Activated gamma-delta T cell treated with anti-CD3 and anti-CD28 coated beads, Interleukin-2, amount 50 U/mL, for 16 hours (primary cell): Measurements from ENCODE around the gene OXER1.
"Not testable (repeated sequence)": the region's sequence is repeated elsewhere in the genome, so short reads cannot be mapped to it uniquely, and the experiment has no call there.

Experiments
- DNase-seq: peaks from one replicate; pipeline ENCODE4 v3.0.0-alpha.2; 2020; ENCODE audit warnings: low read depth

OXER1 gene

DNA sequence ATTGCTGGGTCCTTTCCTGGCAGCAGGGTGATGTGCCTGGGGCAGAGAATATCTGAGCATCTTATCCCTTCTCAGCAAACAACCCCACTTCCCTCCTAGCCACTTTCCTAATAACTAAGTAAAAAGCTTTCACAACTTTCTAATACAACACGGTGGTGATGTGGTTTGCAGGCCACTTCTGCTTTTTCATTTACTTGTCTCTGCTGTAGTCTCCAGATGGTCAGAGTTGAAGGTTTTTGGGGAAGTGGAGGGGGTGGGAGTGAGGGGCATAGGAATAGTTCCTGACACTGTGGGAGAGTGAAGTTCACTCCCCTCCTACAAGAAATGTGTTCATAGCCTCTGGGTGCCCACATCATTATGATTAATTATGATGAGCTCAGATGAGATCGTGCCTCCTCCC, 11.6 kb downstream of the OXER1 start:
- DNase-seq, result no peak

DNA sequence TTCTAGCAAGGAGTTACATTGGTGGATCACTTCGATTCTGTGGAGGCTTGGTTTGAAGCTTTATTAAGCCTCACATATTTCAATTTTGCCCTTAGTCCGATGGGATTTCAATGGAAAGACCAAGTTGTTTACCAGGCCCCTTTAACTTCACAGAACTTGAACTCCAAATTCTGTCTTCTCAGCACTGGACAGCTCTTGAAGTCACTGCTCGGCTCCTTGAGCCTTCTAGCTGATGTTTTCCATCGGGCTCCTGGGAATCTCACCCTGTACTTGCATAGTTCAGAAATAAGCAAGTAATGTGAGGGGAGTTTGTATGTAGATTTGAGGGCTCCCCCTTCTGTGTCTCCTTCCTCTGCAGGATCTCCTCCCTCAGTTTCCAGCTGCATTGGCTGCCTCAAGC, 15.1 kb downstream of the OXER1 start:
- DNase-seq, result no peak

DNA sequence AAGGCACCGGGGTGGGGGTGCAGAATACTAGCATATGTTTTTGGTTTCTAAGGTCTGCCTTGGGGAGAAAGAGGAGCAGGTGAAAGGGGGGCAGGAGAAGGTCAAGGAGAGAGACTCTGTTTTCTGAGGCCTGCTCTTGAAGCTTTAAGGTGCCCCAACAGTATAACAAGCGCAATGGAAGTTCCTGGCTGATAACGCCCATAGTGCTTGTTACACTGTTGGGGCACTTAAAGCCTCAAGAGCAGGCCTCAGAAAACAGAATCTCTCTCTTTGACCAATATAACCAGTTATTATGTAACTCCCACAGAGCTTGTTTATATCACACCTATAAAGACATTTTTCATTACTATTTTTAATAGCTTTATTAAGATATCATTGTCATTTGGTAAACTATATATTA, 16.5 kb downstream of the OXER1 start:
- no peak for DNase-seq

- DNase-seq, result no peak
Measured at GRCh38 chr2:42744545-42745082, 19.3 kb downstream of the OXER1 start.

GRCh38 chr2:42743659-42743990, 20.3 kb downstream of the OXER1 start:
- DNase-seq, result no peak

DNA sequence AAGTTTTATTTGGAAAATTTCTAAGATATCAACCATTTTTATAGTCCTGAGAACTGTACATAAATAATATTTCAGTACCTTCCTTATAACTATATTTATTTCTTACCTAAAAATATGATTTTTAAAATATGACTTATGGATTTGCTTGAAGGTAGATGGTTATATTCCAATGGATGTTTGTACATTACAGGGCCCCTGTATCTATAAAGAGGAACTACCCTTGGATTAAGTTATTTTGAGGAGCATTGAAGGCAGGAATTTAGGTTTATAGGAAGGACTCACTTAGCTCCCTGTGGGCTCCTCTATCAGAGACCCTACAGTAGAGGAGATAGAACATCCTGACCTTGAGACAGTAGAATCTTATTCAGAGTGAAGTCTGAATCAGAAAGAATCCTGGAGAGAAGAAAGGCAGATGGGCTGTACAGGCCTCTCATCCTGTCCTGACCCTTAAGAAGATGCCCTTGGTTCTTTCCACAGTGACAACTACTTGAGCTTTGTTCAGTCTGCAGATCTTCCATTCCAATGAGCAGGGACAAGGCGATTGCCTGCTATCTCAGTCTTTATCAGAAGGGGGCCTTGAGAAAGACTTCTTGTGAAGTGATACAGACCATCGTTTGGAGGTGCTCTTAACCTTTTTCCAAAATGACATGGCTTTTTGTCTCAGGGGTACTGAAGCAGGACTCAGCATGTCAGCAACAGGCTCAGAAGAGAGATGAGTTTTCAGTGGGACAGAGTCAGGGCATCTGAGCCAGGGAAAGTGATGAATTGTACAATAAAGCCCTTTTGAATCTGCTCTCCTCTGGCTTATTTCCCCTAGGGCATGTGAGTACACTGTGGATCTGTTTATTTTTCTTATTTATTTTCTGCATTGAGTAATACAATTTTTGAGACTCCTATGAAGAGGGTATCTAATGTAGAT, 20.9 kb downstream of the OXER1 start:
- no peak for DNase-seq

- DNase-seq, result no peak
Measured at GRCh38 chr2:42741140-42741539, 22.8 kb downstream of the OXER1 start.

GRCh38 chr2:42736598-42737322, 27.2 kb downstream of the OXER1 start:
- DNase-seq, result no peak

DNA sequence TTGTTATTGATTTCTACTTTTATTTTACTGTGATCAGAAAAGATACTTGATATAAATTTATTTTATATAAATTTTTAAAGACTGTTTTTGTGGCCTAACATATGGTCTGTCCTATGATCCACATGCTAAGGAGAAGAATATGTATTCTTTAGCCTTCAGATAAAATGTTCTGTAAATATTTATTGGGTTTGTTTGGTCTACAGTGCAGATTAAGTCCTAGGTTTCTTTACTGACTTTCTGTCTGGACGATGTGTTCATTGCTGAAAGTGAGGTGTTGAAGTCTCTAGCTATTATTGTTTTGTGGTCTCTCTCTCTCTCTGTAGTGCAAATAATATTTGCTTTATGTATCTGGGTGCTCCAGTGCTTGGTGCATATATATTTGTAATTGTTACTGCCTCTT, 30.1 kb downstream of the OXER1 start:
- DNase-seq, result no peak

DNA sequence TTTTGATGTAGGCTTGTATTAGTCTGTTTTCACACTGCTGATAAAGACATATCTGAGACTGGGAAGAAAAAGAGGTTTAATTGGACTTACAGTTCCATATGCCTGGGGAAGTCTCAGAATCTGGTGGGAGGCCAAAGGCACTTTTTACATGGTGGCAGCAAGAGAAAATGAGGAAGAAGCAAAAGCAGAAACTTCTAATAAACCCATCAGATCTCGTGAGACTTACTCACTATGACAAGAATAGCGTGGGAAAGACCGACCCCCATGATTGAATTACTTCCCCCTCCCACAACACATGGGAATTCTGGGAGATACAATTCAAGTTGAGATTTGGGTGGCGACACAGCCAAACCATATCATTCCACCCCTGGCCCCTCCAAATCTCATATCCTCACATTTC, 32.6 kb downstream of the OXER1 start:
- not testable (repeated sequence) for DNase-seq

GRCh38 chr2:42726680-42727079, 37.3 kb downstream of the OXER1 start:
- no peak for DNase-seq

GRCh38 chr2:42725657-42726056, 38.3 kb downstream of the OXER1 start:
- no peak for DNase-seq

DNA sequence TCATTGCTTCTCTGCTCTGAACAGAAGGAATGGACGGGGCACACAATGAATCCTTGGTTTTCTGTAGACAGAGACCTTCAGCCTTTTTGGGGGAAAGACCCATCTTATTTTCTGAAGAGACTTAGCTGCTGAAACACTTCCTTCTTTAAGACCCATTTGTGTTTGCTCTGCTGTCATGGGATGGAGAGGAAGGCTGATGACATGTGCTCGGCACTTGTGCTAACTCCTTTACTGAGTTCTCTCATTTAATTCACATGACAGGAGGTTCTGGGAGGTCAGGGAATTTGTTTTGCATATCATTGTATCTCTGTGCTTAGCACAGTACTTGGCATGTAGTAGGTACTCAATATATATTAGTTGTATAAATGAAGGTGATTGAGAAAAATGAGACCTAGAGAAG, 39.0 kb downstream of the OXER1 start:
- no peak for DNase-seq

DNA sequence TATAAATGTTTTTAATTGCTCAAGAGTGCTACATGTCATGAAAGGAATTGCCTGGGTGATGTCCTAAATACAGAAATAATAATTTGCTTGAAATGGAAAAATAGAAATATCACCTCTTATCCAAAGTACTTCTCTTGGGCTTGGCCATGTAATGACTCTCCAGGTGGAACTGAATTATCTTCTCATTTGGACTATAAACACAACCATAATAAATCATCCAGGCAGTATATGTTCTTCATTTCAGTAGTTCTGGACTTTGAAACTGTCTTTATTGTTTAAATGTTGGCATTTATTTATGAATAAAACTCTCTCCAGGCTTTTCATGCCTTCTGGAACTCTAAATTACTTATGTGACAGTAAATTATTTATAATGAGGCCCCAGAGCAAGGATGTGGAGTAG, 40.5 kb downstream of the OXER1 start:
- DNase-seq, result no peak

- no peak for DNase-seq
Measured at GRCh38 chr2:42722320-42723190, 41.4 kb downstream of the OXER1 start.

GRCh38 chr2:42721898-42722297, 42.0 kb downstream of the OXER1 start:
- DNase-seq, result no peak

DNA sequence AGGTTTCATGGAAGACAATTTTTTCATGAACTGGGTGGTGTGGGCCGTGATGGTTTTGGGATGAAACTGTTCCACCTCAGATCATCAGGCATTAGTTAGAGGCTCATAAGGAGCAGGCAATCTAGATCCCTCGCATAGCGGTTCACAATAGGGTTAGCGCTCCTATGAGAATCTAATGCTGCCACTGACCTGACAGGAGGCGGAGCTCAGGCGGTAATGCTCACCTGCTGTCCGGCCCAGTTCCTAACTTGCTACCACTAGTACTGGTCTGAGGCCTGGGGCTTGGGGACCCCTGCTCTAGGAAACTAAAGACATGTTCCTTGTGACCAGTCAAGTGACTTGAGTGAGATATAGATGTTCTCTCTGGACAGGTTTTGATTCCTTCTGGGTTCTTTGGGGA, 49.2 kb downstream of the OXER1 start:
- DNase-seq, result no peak

DNA sequence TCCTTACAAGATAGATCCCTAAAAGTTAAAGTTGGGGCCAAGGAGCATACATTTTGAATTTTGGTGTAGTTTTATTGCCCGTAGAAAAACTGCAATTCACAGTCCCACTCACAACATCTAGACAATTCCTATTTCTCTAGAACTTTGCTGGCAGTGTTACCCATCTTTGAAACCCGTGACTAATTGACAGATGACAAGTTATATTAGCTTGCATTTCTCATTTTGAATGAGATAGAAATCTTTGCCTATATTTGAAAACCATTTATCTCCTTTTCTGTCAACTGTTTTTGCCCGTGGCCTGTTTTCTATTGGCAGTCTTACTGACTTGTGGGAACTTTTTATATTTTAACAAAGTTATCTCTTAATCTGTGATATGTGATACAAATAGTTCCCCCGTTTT, 50.0 kb downstream of the OXER1 start:
- DNase-seq, result no peak

GRCh38 chr2:42712934-42713333, 51.0 kb downstream of the OXER1 start:
- DNase-seq, result no peak
